OCI-LY3 (cell line): ENCODE data around the gene HASPIN.
"Not testable (repeated sequence)": the region's sequence is repeated elsewhere in the genome, so short reads cannot be mapped to it uniquely, and the experiment has no call there.

ENCODE experiments used
- H2AFZ ChIP-seq: fragments of 200-600, 300-600 bp; shearing (Covaris generic); 2 replicates; pipeline ENCODE4 v1.6.0; 2014; ENCODE audit warnings: antibody characterized with exemption, low read depth, low read length
- H3K27ac ChIP-seq: fragments of 200-600, 300-600 bp; sonication (generic); 2 replicates; pipeline ENCODE4 v1.5.1; 2014; ENCODE audit warnings: mild to moderate bottlenecking, low read length, moderate library complexity, mixed read lengths
- H3K27me3 ChIP-seq: fragments of 200-600, 300-600 bp; sonication (generic); 2 replicates; pipeline ENCODE4 v1.6.1; 2014; ENCODE audit warnings: low read depth, low read length, mixed read lengths
- H3K36me3 ChIP-seq: fragments of 200-600, 300-600 bp; sonication (generic); replicated peaks from 2 replicates; pipeline ENCODE3; 2014; ENCODE audit warnings: low read depth, low read length, mixed read lengths
- H3K4me1 ChIP-seq: fragments of 300-600, 200-600 bp; sonication (generic); 2 replicates; pipeline ENCODE4 v1.6.1; 2014; ENCODE audit warnings: low read length, mixed read lengths
- H3K4me2 ChIP-seq: fragments of 200-600, 300-600 bp; sonication (generic); 2 replicates; pipeline ENCODE4 v1.6.1; 2014; ENCODE audit warnings: low read length, mixed read lengths
- H3K4me3 ChIP-seq: fragments of 300-600, 200-600 bp; sonication (generic); 2 replicates; pipeline ENCODE4 v1.5.1; 2014; ENCODE audit warnings: antibody characterized with exemption, mild to moderate bottlenecking, low read length, moderate library complexity
- H3K79me2 ChIP-seq: fragments of 300-600, 200-600 bp; shearing (Covaris generic); 2 replicates; pipeline ENCODE4 v1.6.1; 2014; ENCODE audit warnings: mild to moderate bottlenecking, low read length, mixed read lengths
- H3K9ac ChIP-seq: fragments of 300-600, 200-600 bp; shearing (Covaris generic); 2 replicates; pipeline ENCODE4 v1.6.0; 2014; ENCODE audit warnings: mild to moderate bottlenecking, low read length, moderate library complexity
- H3K9me3 ChIP-seq: fragments of 200-600, 300-600 bp; shearing (Covaris generic); 2 replicates; pipeline ENCODE4 v1.6.1; 2014; ENCODE audit warnings: low read length, mixed read lengths; ENCODE audit not compliant: insufficient read depth
- H4K20me1 ChIP-seq: fragments of 200-600, 300-600 bp; sonication (generic); 2 replicates; pipeline ENCODE4 v1.6.1; 2016; ENCODE audit warnings: low read length, mixed read lengths; ENCODE audit not compliant: insufficient read depth
- CTCF ChIP-seq: fragments of 200-600, 300-600 bp; sonication (generic); IDR thresholded peaks from 2 replicates; pipeline ENCODE4 v1.5.1; 2014; ENCODE audit warnings: antibody characterized with exemption, low read length, low read depth
- EZH2phosphoT487 ChIP-seq: fragments of 200-600 bp; shearing (Covaris generic); IDR thresholded peaks from 2 replicates; pipeline ENCODE4 v1.6.1; 2018; ENCODE audit warnings: antibody characterized with exemption, mixed run types, low read depth

HASPIN gene

GRCh38 chr17:3722716-3723115 lies 987 bp upstream of the HASPIN start:
- peak overlapping the region; percentile 98 for H3K4me3 ChIP-seq
- peaks cover 8% of the 10 kb centered on the region; the same call in 1 of the 2 replicates for H4K20me1 ChIP-seq
- H2AFZ ChIP-seq: no peak overlapping the region
- H3K9ac ChIP-seq: peak overlapping the region; percentile 94
- peak overlapping the region; percentile 91 for H3K4me2 ChIP-seq
- H3K27me3 ChIP-seq: no peaks in the 10 kb centered on the region
- H3K27ac ChIP-seq: peak overlapping the region; percentile 66; the same call in 1 of the 2 replicates
- peaks cover 30% of the 10 kb centered on the region for H3K4me1 ChIP-seq
- H3K36me3 ChIP-seq: peaks cover 39% of the 10 kb centered on the region
- TF ChIP-seq EZH2phosphoT487 (no peak), CTCF (no peak)
- no peaks in the 10 kb centered on the region for H3K9me3 ChIP-seq
- peaks cover 49% of the 10 kb centered on the region for H3K79me2 ChIP-seq

- peak overlapping the region; percentile 91 for H3K4me2 ChIP-seq
- H3K9ac ChIP-seq: peak overlapping the region; percentile 94
- peak overlapping the region; percentile 66 for H3K27ac ChIP-seq
- peaks cover 30% of the 10 kb centered on the region for H3K4me1 ChIP-seq
- H3K79me2 ChIP-seq: peaks cover 53% of the 10 kb centered on the region
- H3K4me3 ChIP-seq: peak overlapping the region; percentile 98
- no peaks in the 10 kb centered on the region for H3K9me3 ChIP-seq
- peaks cover 8% of the 10 kb centered on the region; the same call in 1 of the 2 replicates for H4K20me1 ChIP-seq
- TF ChIP-seq EZH2phosphoT487 (no peak), CTCF (no peak)
- H3K27me3 ChIP-seq: no peaks in the 10 kb centered on the region
- peak overlapping the region; percentile 36; the same call in 1 of the 2 replicates for H2AFZ ChIP-seq
- H3K36me3 ChIP-seq: peaks cover 40% of the 10 kb centered on the region
Measured at GRCh38 chr17:3723188-3723555, 531 bp upstream of the HASPIN start.

- H2AFZ ChIP-seq: no peak overlapping the region
- TF ChIP-seq CTCF (no peak), EZH2phosphoT487 (no peak)
- peak overlapping the region; percentile 66; the same call in 1 of the 2 replicates for H3K27ac ChIP-seq
- H3K4me1 ChIP-seq: peaks cover 30% of the 10 kb centered on the region
- peaks cover 53% of the 10 kb centered on the region for H3K79me2 ChIP-seq
- peaks cover 36% of the 10 kb centered on the region for H3K36me3 ChIP-seq
- peak overlapping the region; percentile 95 for H3K4me2 ChIP-seq
- H3K9ac ChIP-seq: peak overlapping the region; percentile 94
- no peaks in the 10 kb centered on the region for H3K27me3 ChIP-seq
- peak overlapping the region; percentile 98 for H3K4me3 ChIP-seq
- peaks cover 11% of the 10 kb centered on the region; the same call in 1 of the 2 replicates for H4K20me1 ChIP-seq
- H3K9me3 ChIP-seq: no peaks in the 10 kb centered on the region
Measured at GRCh38 chr17:3724378-3725077, 825 bp downstream of the HASPIN start.

- Histone ChIP-seq H2AFZ (no peak overlapping the region), H3K4me1 (peaks cover 21% of the 10 kb centered on the region), H3K79me2 (peaks cover 53% of the 10 kb centered on the region), H4K20me1 (peaks cover 11% of the 10 kb centered on the region; the same call in 1 of the 2 replicates), H3K27ac (no peak overlapping the region), H3K9me3 (no peaks in the 10 kb centered on the region), H3K9ac (no peak overlapping the region), H3K36me3 (peaks cover 29% of the 10 kb centered on the region), H3K27me3 (no peaks in the 10 kb centered on the region), H3K4me2 (no peak overlapping the region), H3K4me3 (no peak overlapping the region)
- no peak for TF ChIP-seq CTCF
- no peak for TF ChIP-seq EZH2phosphoT487
Measured at GRCh38 chr17:3727041-3727440, 3.3 kb downstream of the HASPIN start.

- not testable (repeated sequence) for H3K9me3 ChIP-seq, H3K27ac ChIP-seq, H3K4me3 ChIP-seq, H3K9ac ChIP-seq, H2AFZ ChIP-seq, H3K27me3 ChIP-seq, H3K4me2 ChIP-seq
- H3K4me1 ChIP-seq: peaks cover 21% of the 10 kb centered on the region
- peaks cover 45% of the 10 kb centered on the region for H3K79me2 ChIP-seq
- peaks cover 11% of the 10 kb centered on the region; the same call in 1 of the 2 replicates for H4K20me1 ChIP-seq
- peaks cover 29% of the 10 kb centered on the region for H3K36me3 ChIP-seq
Measured at GRCh38 chr17:3728099-3728498, 4.4 kb downstream of the HASPIN start.
